ENCODE results near the gene SOWAHA.

Gene SOWAHA

DNA sequence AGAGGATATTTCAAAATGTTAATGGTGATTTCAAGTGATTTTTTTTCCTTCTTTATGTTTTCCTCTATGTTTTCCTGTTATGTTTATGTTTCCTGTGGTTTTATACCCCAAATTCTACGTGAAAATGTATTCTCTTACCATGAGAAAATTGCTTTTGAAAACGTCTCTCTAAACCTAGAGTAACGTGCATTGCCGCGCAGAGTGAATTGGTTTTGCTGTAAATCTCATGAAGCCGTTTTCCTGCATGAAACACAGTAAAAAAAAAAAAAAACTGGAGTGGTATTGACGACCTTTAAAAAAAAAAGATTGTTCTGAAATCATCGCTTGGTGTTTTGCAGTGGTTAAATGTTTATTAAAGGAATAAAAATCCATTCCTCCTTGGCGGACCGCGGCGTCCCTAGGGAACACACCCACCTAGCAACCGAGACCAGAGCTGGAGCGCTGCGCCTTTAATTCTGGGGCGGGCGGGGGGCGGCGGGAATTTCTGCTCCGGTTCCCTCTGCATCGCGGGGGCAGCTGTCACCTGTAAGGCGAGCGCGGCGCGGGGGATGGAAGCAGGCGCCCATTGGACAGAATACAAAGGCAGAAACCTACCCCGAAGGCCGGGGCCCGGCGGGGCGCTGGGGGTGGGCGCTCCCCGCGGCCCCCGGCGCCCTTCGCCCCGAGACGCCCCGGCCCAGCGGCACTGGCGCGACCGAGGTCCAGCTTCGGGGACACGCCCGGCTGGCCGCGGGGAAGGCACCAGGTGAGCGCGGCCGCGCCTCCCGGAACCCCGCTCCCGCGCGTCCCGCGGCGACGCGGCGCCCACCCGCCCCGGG lies at the start of gene SOWAHA:
Gene SOWAHA, plus strand, starts transcription at position 522 of the 818 bp plus-strand sequence. CDS start 320 bp downstream, outside the sequence.
- FAIRE-seq = no peak

DNA sequence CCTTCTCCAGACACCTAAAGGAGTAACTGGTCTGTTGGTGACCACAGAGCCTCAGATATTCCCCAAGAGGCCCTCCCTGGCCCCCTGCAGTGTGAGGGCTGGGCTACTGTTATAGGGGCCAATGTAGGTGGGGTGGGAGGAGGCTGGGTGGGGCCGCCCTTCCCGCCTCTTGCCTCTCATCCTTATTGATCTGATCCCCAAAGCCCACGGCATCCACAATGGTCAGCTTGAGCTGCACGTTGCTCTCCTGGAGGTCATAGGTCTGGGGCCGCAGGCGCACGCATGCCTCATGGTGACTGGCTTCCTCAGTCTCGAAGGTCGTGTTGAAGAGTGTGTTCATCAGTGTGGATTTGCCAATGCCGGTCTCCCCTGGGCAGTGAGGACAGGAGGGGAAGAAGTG lies 49.1 kb upstream of the SOWAHA start:
- FAIRE-seq = no peak

DNA sequence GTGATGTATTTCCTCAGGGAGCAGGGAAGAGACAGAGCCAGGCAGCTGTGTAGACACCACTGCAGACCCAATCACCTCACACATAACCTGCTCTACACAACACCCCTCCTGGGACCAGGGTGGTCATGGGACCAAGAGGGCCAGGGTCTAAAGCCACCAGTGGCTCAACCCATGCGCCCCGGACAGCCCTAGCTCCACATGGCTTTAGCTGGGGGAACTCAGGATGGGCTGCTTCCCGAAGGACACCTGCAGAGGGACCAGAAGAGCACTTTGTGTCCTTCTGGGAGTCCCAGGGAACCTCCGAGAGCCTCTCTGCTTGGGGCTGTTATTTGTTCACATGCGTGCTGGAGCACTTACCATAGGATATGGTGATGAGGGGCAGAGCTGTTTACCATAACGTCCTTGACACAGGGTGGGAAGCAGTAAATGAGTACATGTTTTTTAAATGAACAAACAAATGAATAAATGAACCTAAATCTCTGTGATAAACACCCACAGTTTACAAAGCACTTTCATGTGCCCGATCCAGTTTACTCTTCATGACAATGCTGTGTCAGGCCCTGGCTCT lies 48.3 kb upstream of the SOWAHA start:
- no peak for FAIRE-seq

DNA sequence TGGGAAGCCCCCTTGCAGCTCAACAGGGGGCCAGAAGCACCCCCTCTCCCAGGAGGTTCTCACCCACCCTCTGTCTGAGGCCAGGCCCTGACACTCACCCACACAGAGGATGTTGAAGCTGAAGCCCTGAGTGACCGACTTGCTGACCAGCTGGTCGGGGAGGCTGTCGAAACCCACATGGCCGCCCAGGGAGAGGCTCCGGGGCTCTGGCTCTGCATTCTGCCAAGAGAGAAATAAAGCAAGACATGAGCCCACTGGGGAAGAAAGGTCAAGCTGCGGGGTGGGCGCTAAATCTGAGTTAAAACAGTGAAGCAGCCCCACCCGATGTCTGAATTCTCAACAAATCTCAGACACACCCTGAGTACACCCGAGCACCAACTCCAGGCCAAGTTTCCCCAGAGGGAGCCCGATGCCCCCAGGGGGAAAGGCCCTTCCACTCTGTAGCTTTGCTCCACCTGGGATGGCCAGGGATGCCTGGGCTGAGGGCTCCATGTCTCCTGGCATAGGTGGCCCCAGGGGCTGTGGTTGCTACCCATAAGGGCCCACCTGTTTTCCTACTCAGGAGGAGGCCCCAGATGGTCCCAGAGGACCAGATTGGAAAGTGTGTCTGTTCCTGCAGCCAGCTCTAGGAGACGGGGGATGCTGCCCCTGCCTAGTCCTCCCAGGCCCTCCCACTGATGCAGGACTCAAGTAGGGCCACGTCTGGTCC lies 47.6 kb upstream of the SOWAHA start:
- no peak for FAIRE-seq

DNA sequence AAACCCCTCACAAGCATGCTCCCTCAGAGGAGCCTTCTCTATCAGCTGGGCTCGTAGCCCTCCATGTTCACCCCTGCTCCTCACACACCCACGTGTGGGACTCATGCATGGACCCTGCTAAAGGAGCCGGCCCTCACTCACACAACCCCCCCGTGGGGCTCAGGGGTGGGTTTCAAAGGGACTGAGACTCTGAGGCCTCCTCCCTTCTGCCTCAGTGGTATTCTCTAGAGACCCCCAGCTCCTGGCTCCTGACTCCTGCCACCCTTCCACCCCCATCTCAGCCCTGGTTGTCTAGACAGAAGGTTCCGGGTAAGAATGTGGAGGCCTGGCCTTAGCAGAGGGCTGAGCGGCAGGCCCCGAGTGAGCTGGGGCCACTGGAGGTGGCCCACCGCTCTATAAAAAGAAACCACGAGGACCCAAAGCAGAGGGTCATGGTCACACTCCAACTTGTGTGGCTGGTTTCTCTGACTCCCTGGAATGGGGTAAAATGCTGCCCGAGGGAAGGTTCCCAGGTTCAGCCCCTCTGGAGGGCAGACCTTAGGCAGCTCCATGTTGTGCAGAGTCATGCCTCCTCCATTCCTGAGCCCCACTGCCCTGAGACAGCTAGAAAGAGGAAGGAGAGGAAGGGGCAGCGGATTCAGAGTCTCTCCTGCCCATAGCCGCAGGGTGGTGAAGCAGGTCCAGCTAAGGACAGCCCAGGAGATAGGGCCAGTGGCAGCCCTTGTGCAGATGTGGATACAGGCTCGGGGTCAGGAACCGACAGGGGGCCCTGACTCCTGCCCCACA lies 46.9 kb upstream of the SOWAHA start:
- FAIRE-seq = no peak

DNA sequence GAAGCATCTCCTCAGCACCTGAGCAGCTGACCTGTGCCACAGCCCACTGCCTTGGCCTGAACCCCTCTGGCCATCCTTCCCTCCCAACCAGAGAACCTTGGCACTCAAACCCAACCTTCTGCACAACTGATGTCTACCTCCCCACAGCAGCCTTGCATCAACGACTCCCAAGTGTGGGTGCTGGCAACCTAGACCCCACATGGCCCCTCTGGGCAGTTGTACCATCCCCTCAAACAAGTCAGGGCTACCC lies 46.4 kb upstream of the SOWAHA start:
- FAIRE-seq = no peak

DNA sequence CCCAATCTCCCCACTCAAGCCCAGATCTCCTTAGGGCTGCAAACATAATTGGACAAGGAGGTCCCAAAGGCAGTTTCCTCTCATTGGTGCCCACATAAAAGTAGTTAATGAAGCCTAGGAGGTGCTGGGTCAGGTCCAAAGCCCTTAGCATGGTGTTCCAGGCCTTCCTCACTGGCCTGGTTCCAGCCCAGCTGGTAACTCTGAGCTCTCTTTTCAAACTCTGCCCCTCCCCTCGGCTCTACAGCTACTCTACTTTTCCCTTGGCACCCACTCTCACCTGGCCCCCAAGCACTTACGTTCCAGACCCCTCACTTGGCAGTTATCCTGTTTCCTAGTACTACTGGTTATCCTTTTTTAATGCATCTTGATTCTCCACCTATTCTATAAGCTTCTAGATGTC lies 46.0 kb upstream of the SOWAHA start:
- FAIRE-seq = no peak

DNA sequence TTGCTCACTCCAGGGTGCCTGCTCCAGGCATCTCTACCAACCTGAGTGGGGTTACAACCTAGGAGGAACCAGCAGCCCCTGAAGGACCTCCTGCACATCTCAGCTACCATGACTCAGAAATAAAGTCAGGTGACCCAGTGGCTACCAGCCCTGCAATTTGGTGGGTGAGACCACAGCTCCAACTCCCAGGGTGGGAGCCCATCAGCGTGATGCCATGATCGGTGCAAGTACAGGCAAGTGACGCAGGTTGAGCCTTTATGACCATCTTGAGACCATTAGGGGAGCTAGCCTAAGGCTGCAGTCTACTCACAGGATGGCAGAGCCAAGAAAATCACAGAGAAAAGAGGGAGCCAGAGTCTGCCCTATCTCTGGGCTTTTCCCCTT lies 44.6 kb upstream of the SOWAHA start:
- no peak for FAIRE-seq

DNA sequence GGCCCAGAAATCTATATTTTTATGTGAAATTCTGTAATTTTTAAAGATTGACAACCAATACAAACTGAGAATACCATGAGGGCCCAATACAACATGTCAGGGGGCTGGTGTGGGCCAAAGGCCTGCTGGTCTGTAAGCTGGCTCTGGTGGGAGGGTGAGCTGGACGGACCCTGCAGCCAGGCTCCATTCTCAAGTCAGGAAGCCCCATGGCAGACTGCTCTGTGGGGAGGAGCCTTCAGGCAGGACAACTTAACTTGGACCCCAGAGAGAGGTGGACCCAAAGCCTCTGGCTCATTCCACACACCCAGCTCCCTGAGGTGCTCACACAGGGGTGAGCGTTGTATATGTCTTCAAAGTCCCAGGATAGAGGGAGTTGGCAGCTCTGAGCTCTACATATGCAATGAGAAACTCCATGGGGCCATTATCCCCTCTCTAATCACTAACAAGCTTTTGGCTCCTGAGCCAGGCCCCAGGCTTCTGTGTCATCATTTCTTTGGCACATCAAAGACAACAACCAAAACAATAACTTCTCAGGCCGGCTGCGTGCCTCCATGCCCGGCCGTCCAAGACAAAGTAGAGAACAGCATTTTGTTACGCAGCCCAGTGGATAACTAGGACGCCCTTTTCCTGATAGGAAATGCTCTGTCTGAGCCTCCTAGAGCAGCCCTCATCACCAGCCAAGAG lies 42.5 kb upstream of the SOWAHA start:
- FAIRE-seq = no peak

DNA sequence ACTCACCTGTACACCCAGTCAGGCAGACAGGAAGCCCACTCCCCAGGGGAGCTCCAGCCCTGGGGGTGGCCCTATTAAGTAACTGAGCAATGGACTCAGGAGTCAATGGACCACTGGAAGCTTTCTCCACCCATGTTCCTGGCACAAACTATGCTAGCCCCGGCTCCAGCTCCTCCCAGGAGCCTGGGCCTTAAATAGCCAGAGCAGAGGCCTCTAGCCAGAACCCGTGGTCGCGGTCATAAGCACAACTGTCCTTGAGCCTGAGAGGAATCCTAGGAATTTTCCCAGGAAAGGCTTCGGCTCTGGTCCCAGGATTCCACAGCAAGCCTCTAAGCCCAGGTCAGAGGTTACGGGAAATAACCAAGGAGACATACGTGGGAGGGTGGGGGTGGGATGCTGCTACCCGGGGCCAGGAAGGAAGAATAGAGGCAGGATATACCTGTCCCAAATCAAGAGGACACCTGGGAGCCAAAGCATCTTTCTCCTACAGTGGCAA lies 41.6 kb upstream of the SOWAHA start:
- no peak for FAIRE-seq

DNA sequence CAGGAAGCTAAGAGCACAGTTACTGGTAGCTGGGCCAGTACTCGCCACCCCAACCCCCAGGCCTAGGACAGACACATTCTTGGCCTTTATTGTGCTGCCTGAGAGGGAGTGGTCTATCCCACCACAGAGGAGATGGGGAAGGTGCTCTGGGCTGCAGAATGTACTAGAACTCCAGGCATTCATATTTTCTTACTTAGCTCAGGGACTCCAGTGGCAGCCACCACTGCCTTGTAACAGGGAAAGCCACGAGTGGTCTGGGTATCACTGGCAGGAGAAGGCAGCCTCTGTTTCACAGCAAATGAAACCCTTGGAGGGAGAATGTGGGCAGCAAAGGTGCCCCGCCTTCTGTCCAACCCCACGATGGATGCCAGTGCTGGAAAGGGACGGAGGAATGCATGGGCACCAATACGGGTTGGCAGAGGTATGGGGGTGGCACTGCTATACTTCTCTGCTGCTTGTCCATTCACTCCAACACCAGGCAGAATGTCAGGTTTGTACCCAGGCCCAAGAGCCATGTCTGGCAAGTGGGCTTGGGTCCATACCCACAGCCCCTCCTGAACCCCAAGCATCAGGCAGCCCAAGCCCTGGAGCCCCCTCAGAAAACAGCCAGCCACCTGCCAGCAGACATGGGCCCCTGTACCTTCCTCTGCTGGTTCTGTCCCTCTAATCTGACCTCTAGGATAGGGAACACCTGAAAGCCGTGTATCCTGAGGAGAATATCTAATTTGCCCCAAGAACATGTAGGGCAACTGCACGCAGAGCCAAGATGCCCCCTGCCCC lies 40.6 kb upstream of the SOWAHA start:
- no peak for FAIRE-seq

DNA sequence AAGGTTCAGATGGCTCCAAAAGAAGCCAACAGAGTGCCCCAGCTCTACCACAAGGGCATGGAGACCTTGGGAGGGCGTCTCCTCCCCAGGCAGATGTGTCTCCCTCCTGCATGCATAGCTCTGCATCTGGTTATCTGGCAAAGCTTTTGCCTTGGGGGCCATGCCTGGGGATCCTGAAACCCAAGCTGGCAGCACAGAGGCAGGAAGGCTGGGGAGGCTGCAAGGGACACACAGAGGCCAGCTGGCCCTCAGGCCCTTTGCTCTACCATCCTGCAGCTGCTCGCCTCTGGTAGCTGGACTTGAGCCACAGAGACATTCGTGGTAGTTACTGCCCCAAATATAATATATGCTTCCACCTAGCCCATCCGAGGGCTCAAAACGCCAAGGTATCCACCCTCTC lies 40.0 kb upstream of the SOWAHA start:
- no peak for FAIRE-seq

DNA sequence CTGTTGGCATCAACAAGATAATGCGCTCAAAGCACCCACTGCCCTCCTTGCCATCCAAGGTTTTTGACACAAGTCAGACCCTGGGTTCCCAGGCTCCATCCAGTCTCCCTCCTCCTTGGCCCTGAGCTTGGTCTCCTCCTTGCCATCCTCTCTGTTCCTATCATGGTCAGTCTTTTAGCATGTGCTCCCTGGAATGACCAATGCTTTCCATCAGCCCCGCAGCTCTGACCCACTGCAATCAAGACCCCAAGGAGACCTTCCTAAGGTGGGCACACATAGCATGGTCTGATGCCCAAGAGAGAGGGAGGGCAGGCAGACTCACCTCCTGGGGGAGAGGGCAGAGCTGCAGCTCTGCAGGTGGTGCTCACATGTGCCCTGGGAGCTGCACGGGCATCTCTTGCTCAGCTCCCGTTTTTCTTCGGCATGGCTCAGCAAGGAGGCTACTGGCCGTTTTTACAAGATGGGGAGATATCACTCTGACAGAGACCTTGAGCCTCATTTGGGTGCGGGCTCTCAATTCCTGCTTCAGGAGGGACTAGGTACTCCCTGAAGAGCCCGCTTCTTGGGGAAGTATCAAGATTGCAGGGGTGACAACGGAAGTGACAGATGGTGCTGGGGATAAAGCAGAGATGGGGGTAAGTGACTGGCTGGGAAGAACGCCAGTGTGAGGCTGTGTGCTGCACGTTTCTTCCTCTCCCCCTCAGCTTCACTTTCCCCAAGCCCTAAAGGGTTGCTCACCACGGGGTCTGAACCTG lies 39.3 kb upstream of the SOWAHA start:
- no peak for FAIRE-seq

DNA sequence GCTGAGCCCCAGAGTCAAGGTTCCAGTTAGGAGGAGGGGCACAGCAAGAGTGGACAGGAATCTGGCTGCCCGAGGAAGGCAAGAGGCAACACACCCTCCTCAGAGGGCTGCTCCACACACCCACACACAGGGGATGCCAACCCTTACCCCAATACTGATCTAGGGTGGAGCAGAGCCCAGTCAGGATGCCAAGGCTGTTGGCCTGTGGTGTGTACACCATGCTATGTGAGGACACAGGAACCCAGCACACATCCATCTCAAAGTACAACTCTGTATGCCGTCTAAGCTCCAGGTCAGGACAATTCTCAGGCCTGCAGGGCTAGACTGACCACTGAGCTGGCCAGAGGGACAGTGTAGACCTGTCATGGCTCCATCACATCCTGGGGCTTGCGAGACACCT lies 38.7 kb upstream of the SOWAHA start:
- FAIRE-seq = no peak

DNA sequence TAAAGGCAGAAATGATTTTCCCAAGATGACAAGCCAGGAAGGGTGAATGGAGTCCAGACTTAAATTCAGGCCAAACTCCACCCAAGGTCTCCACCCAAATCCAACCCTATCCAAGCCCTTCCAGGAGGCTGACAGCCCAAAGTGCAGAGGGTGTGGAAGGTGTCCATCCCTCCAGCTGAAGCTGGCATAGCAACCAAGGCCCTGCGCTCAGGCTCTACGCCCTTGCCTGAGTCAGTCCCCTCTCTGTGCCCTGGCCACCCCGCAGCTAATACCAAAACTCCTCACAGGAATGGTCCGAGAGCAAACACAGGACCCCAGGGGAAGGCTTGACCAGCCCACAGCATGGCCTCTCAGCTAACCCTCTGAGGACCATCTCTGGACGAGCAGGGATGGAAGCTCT lies 38.2 kb upstream of the SOWAHA start:
- no peak for FAIRE-seq

DNA sequence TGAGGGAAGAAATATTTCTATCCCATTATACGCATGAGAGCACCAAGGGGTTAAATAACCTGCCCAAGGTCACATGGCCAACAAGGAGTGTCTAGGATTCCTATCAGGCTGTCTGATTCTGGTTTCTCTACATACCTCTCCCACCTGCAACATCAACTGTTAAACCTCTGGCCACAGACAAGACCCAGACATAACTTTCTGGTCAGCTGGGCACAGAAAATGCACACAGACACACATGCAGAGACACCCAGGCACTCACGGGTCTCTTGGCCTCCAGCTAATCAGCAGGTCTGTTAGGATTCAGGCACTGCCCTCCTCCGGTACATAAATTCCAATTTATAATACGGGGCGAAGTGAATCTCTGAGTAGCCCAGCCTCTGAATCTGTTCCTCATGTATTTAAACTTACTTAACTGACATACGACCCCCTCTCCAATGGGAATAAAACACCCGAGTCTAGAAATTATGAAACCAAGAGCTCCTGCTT lies 37.6 kb upstream of the SOWAHA start:
- no peak for FAIRE-seq

DNA sequence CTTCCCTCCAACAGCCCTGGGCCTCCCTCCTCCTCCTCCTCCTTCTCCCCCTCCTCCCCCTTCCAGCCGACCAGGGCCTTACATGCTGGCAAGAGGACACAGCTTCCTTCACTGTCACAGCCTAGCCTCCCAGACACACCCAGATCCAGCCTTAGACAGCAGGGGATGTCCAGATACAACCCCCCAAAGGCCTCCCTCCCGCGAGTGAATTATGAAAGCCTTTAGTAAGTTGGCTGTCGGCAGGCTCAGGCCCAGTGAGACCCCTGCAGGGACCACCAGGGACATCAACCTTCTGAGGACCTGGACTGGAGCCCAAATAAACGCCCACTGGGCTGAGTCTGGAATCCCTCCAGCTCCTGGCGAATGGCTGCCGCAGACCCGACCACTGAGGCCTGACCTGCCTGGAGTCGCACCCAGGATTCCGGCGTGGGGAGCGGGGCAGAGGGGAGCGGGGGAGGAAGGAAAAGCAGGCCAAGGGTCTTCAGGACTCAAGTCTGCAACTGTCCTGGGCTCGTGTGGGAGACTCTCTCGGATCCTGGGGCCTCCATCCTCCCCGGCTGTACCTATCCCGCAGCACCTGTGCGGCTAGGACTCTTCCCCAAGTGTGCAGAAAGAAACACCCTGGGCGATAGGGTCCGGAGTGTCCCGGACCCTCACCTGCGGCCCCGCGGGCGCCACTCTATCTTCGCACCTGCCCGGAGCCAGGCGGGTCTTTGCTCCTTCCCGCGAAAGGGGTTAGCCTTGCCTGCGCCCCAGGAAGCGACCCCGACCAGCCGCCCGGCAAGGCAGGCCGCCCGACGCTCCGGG lies 36.8 kb upstream of the SOWAHA start:
- FAIRE-seq = no peak

DNA sequence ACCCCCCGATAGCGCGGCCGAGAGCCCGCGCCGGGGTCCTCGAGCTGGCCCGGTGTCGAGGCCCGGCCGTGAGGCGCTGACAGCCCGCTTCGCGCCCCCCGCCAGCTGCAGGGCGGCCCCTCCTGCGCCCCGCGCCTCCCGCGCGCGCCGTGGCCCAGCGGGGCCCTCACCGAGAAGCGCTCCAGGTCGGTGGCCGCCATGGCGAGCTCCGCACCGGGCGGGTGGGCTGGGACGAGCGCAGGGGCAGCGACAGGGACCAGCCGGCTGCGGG lies 36.2 kb upstream of the SOWAHA start:
- no peak for FAIRE-seq

DNA sequence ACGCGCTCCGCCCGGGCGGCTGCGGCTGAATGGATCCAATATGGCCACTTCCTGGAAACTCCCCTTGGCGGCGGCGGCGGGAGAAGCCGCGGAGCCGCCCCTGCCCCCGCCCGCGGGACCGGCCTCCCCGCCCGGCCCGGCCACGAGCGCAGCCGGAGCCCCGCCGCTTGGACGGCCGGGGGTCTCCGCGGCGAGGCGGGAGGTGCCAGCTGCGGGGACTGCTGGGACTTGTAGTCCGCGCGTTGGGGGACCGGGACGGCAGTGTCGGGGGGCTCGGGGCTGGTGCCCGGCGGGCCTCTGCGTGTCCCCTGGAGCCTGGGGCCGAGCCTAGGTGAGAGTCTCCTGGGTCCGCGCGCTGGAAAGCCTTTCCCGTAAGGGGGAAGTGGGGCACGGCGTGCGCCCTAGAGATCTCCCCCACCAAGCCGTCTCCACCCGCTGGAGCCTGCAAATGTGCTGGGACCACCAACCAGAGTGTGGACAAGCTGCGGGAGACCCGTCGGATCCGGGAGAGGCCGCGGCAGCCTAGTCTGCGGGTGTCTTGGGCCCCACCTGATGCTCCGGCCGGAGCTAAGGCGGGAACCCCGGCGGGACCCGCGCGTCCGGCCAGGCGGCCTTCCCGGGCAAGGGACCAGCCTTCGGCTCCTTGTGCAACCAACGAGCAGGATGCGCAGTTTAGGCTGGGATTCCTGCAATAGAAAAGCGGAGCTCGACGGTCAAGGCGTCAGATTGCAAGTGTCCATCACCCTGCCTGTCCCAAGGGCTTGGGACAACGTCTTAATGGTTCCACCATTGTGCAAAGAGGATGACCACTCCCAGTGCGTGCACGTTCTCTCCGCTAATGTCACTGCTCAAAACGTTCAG lies 35.7 kb upstream of the SOWAHA start, which contains the start of gene SEPTIN8:
Gene SEPTIN8, minus strand, starts transcription at position 31 of the 861 bp plus-strand sequence. CDS start 102 bp downstream, outside the sequence.
- no peak for FAIRE-seq

Data from G401.6 (cell line).